A549 (cell line): ENCODE measurements around the gene REM1.

ENCODE experiments used
- EP300 ChIP-seq, 2 experiments: fragments of >200 bp; sonication (Bioruptor Twin); formaldehyde crosslinking; IDR thresholded peaks; 2 replicates in 1 of 2; 3 replicates in 1 of 2; pipeline ENCODE4 v1.6.1; 2016 to 2017
- MAZ ChIP-seq: fragments of 150-350 bp; IDR thresholded peaks from 2 replicates; pipeline ENCODE4 v1.6.1; 2014; ENCODE audit warnings: antibody characterized with exemption, low read depth, low read length, borderline replicate concordance
- MYC ChIP-seq: IDR thresholded peaks from 2 replicates; pipeline ENCODE4 v1.6.1; 2012; ENCODE audit warnings: mild to moderate bottlenecking, inconsistent platforms, low read length, improper control_type of control experiment, borderline replicate concordance
- POLR2A ChIP-seq: IDR thresholded peaks from 2 replicates; pipeline ENCODE4 v1.6.1; 2012; ENCODE audit warnings: mild to moderate bottlenecking, low read length
- RAD21 ChIP-seq, 2 experiments: fragments of >200 bp in 1 of 2; sonication (Bioruptor Twin) in 1 of 2; formaldehyde crosslinking in 1 of 2; IDR thresholded peaks in 1 of 2; conservative IDR thresholded peaks in 1 of 2; 2 replicates in 1 of 2; 3 replicates in 1 of 2; pipeline ENCODE4 v1.6.1; 2012 to 2018; ENCODE audit warnings: inconsistent platforms in 1 of 2
- RFX5 ChIP-seq: fragments of 450-650 bp; IDR thresholded peaks from 2 replicates; pipeline ENCODE4 v1.7.1; 2014; ENCODE audit warnings: antibody characterized with exemption, mild to moderate bottlenecking, moderate library complexity
- SMC3 ChIP-seq: fragments of >200 bp; sonication (Bioruptor Twin); formaldehyde crosslinking; IDR thresholded peaks from 3 replicates; pipeline ENCODE4 v1.6.1; 2018; ENCODE audit warnings: inconsistent platforms
- TF ChIP-seq, protein P1 (sequence below): fragments of >200 bp; sonication (Bioruptor Twin); formaldehyde crosslinking; IDR thresholded peaks from 3 replicates; pipeline ENCODE4 v1.5.1; 2016
- TF ChIP-seq, protein P2 (sequence below): fragments of >200 bp; sonication (Bioruptor Twin); formaldehyde crosslinking; IDR thresholded peaks from 3 replicates; pipeline ENCODE4 v1.6.1; 2016

DNA sequence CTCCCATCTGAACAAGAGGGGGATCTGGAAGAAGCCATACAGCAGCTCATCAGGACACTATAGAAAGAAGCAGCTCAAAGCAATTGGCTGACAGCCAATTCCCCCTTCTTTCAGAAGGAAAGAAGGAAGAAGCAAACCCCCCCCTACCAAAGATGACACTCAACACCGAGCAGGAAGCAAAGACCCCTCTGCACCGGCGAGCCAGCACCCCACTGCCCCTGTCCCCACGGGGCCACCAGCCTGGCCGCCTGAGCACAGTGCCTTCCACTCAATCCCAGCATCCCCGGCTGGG, 1.2 kb downstream of the REM1 start:
- no peak for TF ChIP-seq RAD21 (conservative IDR thresholded peaks at IDR 0.05 in 1 of 2, IDR thresholded peaks at IDR 0.05 in 1 of 2)
- no peak for TF ChIP-seq POLR2A
- no peak for TF ChIP-seq RFX5
- TF ChIP-seq, protein P1, sequence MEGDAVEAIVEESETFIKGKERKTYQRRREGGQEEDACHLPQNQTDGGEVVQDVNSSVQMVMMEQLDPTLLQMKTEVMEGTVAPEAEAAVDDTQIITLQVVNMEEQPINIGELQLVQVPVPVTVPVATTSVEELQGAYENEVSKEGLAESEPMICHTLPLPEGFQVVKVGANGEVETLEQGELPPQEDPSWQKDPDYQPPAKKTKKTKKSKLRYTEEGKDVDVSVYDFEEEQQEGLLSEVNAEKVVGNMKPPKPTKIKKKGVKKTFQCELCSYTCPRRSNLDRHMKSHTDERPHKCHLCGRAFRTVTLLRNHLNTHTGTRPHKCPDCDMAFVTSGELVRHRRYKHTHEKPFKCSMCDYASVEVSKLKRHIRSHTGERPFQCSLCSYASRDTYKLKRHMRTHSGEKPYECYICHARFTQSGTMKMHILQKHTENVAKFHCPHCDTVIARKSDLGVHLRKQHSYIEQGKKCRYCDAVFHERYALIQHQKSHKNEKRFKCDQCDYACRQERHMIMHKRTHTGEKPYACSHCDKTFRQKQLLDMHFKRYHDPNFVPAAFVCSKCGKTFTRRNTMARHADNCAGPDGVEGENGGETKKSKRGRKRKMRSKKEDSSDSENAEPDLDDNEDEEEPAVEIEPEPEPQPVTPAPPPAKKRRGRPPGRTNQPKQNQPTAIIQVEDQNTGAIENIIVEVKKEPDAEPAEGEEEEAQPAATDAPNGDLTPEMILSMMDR: no peak
- TF ChIP-seq SMC3: no peak
- TF ChIP-seq EP300 (IDR thresholded peaks at IDR 0.05): no peak
- TF ChIP-seq MAZ: no peak
- TF ChIP-seq MYC: no peak
- TF ChIP-seq, protein P2, sequence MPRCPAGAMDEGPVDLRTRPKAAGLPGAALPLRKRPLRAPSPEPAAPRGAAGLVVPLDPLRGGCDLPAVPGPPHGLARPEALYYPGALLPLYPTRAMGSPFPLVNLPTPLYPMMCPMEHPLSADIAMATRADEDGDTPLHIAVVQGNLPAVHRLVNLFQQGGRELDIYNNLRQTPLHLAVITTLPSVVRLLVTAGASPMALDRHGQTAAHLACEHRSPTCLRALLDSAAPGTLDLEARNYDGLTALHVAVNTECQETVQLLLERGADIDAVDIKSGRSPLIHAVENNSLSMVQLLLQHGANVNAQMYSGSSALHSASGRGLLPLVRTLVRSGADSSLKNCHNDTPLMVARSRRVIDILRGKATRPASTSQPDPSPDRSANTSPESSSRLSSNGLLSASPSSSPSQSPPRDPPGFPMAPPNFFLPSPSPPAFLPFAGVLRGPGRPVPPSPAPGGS: no peak
